ENCODE measurements around the gene CDC40. TPM values are rescaled to one million over a fixed set of nuclear protein-coding genes. Genes with fewer than 3 reads are reported as not detected.

CDC40 gene
- total RNA-seq, 4 donors from 2014 or later: 12.7 to 29.7 (median 20.5) TPM

DNA sequence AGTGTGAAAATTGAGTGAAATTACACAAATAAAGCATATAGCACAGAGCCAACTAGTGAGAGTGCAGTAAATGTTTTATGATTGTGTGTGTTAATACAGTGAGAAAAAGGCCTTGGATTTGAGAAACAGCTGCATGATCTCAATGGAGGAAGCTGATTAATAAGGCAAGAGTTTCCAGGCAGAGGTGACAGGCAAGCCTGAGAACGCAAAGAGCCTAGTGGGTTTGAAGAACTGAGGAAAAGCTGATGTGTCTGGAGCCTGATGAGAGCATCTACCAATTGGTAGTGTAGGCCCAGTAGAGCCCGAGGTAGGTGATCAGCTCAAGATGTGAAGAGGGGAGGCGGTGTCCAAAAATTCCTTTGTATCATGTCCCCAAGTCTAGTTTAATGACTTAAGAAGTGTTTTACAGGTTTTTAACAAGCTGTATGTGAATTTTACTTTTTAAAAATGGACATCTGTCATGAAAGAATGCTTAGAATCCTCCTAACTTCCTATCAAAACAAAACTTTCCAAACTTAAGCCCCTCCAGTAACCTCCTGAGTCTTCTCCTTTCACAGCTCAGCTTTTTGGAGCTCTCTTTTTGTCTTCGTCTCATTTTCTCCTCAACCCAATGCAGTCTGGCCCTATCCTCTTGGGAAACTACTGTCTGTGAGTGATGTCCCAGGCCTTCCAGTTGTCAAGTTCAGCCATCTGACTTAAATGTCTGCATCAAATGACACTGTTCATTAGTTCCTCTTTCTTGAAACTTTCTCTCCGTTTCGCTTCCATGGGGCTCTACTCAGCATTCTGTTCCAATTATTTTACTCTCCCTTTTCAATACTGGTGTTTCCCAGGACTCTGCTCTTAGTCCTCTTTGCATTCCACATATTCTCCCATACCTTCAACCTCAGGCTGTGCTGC is 1.2 kb downstream of the CDC40 start:
- Histone ChIP-seq H3K27ac (peak overlapping the region in 2 of 4 donors; percentile 21 to 88), H3K4me3 (peak overlapping the region; percentile 61 to 87 (median 71)), H3K9me3 (no peaks in the 10 kb centered on the region), H3K36me3 (no peaks in the 10 kb centered on the region), H3K4me1 (peaks cover 0 to 35% (median 4%) of the 10 kb centered on the region in 4 donors), H3K27me3 (no peaks in the 10 kb centered on the region)
- DNase-seq: no peak
- TF ChIP-seq, protein P1, sequence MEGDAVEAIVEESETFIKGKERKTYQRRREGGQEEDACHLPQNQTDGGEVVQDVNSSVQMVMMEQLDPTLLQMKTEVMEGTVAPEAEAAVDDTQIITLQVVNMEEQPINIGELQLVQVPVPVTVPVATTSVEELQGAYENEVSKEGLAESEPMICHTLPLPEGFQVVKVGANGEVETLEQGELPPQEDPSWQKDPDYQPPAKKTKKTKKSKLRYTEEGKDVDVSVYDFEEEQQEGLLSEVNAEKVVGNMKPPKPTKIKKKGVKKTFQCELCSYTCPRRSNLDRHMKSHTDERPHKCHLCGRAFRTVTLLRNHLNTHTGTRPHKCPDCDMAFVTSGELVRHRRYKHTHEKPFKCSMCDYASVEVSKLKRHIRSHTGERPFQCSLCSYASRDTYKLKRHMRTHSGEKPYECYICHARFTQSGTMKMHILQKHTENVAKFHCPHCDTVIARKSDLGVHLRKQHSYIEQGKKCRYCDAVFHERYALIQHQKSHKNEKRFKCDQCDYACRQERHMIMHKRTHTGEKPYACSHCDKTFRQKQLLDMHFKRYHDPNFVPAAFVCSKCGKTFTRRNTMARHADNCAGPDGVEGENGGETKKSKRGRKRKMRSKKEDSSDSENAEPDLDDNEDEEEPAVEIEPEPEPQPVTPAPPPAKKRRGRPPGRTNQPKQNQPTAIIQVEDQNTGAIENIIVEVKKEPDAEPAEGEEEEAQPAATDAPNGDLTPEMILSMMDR (IDR thresholded peaks at IDR 0.05): no peak
- TF ChIP-seq POLR2A (IDR thresholded peaks at IDR 0.05): no peak

DNA sequence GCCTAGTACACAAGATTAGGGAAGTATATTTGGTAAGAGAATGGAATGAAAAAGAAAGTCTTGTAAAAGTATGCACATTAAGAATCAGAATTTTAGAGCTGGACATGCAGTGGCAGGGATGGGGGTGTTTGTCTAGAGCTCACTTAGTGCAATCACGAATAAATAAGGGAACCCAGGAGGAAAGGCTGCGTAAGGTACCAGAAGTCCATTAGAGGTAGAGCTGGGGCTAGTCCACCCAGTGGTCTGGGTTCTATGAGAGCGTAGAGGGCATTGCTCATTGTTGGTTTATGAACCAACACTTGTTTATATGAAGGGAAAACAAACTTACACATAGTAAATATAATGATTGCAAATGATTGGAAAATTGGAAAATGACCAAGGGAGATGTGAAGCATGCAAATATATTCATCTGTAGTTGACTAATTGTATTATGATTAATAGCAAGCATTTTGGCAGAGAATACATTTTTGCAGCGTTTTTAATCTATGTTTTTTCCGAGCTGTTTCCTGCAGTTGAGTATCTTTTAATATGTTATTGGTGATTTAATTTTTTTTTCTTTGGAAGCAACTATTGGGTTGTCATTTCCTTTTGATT is 3.2 kb downstream of the CDC40 start:
- H3K9me3 ChIP-seq: no peaks in the 10 kb centered on the region
- no peak overlapping the region for H3K27ac ChIP-seq
- DNase-seq: no peak
- no peak overlapping the region for H3K4me3 ChIP-seq
- no peaks in the 10 kb centered on the region for H3K27me3 ChIP-seq
- TF ChIP-seq, protein P1 (IDR thresholded peaks at IDR 0.05): no peak
- TF ChIP-seq POLR2A (IDR thresholded peaks at IDR 0.05): no peak
- H3K36me3 ChIP-seq: no peaks in the 10 kb centered on the region
- peaks cover 0 to 35% (median 4%) of the 10 kb centered on the region in 4 donors for H3K4me1 ChIP-seq

DNA sequence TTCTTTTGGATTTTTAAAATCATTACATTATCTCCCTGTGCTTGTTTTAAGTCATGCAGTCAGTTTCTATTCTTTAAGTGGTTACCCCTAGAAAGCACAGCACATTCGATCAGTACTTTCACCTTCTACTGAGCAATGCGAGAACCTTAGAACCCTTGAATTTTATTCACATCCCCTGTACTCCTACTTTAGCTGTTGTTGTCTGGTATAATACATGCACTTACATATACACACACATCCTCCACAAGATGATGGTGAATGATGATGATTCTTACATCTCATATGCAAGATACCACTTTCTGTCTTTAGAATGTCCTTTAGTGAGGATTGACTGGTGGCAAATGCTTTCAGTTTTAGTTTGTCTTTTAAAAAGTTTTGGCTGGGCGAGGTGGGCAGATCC is 5.7 kb downstream of the CDC40 start:
- Histone ChIP-seq H3K27ac (no peak overlapping the region), H3K4me1 (peaks cover 0 to 34% (median 4%) of the 10 kb centered on the region in 4 donors)
- no peak for DNase-seq

DNA sequence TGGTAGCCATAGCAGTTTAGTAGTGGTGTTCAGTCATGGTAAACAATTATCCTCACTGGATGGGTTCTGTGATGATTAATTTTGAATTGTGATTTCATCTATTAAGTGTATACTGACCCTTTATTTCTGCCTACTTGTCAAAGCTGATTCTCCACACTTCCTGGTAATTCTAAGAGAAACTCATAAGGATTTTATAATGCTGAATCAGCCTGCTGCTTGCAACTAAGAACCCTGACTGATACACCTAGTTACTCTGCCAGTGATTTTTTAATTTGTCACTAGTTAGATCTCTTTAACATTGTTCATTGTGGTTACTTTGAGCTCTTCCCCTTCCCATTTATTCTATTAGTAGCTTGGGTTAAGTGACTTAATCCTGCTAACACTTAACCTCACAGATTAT is 8.6 kb downstream of the CDC40 start:
- Histone ChIP-seq H3K36me3 (peaks cover 0 to 8% (median 0%) of the 10 kb centered on the region in 3 donors), H3K27ac (no peak overlapping the region), H3K27me3 (no peaks in the 10 kb centered on the region), H3K4me3 (no peak overlapping the region), H3K9me3 (no peaks in the 10 kb centered on the region), H3K4me1 (peaks cover 0 to 6% (median 0%) of the 10 kb centered on the region in 4 donors)
- TF ChIP-seq, protein P1 (IDR thresholded peaks at IDR 0.05): no peak
- TF ChIP-seq POLR2A (IDR thresholded peaks at IDR 0.05): no peak
- DNase-seq: no peak

More for the DNA sequence above, 5.7 kb downstream of the CDC40 start:
- TF ChIP-seq POLR2A (IDR thresholded peaks at IDR 0.05): no peak
- TF ChIP-seq, protein P1 (IDR thresholded peaks at IDR 0.05): no peak
- H3K27me3 ChIP-seq: no peaks in the 10 kb centered on the region
- no peaks in the 10 kb centered on the region for H3K9me3 ChIP-seq
- H3K36me3 ChIP-seq: no peaks in the 10 kb centered on the region
- no peak overlapping the region for H3K4me3 ChIP-seq

DNA sequence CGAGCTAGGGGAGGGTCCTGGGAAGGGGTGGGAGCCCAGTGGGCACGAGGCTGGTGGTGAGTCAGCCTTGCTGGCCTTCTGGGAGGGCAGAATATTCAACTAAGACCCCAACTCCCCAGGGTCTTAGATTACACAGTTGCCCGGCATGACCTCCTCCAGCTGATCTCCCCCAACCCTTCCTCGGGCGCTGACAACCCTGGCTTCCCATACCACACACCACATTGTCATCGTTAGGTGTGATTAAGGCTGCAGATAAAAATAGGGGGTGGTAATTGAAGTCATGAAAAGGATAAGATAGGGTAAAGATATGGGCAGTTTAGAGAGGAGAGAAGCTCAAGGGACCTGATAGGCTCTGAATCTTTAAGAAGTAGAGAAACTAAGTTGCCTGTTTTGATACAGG is 10.5 kb downstream of the CDC40 start:
- Histone ChIP-seq H3K4me3 (no peak overlapping the region), H3K4me1 (no peaks in the 10 kb centered on the region), H3K27me3 (no peaks in the 10 kb centered on the region), H3K36me3 (peaks cover 0 to 16% (median 0%) of the 10 kb centered on the region in 3 donors), H3K27ac (no peak overlapping the region), H3K9me3 (no peaks in the 10 kb centered on the region)
- DNase-seq: no peak
- no peak for TF ChIP-seq POLR2A (IDR thresholded peaks at IDR 0.05)
- TF ChIP-seq, protein P1 (IDR thresholded peaks at IDR 0.05): no peak

All from Peyer's patch (tissue), 4 donors.